MM.1S (cell line): Measurements from ENCODE around the gene YTHDF1.

Experiments used
- EZH2phosphoT487 ChIP-seq: fragments of 300-600 bp; sonication (generic); IDR thresholded peaks from 2 replicates; pipeline ENCODE4 v1.6.1; 2018; ENCODE audit warnings: antibody characterized with exemption, low read length
- TF ChIP-seq, protein P1 (sequence below): fragments of 300-600 bp; sonication (generic); IDR thresholded peaks from 2 replicates; pipeline ENCODE4 v1.5.1; 2016; ENCODE audit warnings: antibody characterized with exemption, low read length, mixed read lengths

DNA sequence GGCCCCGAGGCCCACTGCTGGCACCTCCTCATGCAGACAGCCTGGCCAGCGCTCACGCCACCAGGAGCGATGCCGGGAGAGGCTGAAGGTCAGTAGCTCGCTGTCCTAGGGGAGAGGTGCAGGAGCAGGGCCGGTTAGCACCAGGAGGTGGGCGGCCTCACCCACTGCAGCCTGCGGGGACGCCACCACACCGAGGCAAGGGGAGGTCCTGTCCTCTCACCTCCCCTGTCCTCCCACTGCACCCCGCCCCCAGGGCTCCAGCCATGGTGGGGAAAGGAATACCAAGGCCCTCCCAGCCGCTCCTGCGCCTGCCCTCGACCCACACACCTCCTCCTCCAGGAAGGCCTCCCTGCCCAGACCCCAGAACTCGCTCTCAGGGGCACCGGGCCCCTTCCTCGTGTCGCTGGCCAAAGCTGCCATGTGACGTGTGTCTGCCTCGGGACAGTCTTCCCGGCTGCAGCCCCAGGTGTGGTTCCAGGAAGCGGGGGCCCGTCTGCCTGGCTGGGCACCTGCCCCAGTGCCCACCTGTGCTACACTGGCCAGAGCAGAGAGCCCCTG, 31.8 kb upstream of the YTHDF1 start:
- TF ChIP-seq, protein P1, sequence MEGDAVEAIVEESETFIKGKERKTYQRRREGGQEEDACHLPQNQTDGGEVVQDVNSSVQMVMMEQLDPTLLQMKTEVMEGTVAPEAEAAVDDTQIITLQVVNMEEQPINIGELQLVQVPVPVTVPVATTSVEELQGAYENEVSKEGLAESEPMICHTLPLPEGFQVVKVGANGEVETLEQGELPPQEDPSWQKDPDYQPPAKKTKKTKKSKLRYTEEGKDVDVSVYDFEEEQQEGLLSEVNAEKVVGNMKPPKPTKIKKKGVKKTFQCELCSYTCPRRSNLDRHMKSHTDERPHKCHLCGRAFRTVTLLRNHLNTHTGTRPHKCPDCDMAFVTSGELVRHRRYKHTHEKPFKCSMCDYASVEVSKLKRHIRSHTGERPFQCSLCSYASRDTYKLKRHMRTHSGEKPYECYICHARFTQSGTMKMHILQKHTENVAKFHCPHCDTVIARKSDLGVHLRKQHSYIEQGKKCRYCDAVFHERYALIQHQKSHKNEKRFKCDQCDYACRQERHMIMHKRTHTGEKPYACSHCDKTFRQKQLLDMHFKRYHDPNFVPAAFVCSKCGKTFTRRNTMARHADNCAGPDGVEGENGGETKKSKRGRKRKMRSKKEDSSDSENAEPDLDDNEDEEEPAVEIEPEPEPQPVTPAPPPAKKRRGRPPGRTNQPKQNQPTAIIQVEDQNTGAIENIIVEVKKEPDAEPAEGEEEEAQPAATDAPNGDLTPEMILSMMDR = no peak
- TF ChIP-seq EZH2phosphoT487 = no peak
